HG02981 (cell line): ENCODE measurements around the gene PCSK5.
"Not testable (repeated sequence)": the region's sequence is repeated elsewhere in the genome, so short reads cannot be mapped to it uniquely, and the experiment has no call there.

Experiments
- ATAC-seq: cut with Tn5 transposase; IDR thresholded peaks from one replicate; pipeline ENCODE4 v1.9.1; 2021; ENCODE audit warnings: mild to moderate bottlenecking, moderate library complexity; ENCODE audit not compliant: unreplicated experiment

The PCSK5 gene

DNA sequence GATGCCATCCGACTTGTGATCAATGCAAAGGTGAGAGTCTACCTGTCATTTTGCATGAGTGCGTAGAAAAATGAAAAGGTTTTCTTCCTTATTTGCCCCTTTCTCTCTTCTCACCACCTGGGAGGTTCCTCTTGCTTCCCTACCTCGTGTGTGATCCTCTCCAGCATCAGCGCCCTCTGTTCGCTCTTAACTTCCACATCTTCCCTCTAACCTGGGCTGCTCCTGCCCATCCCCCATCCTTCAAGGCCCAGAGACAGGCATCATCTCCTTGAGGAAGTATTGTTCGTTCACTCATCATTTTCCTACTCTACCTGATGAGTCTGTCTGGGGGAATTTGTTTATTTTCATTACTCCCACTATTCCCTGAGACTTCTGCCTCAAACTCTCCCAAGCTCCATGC, 447.9 kb downstream of the PCSK5 start:
- no peak for ATAC-seq

- no peak for ATAC-seq
Observed at GRCh38 chr9:76341616-76342015, 451.1 kb downstream of the PCSK5 start.

DNA sequence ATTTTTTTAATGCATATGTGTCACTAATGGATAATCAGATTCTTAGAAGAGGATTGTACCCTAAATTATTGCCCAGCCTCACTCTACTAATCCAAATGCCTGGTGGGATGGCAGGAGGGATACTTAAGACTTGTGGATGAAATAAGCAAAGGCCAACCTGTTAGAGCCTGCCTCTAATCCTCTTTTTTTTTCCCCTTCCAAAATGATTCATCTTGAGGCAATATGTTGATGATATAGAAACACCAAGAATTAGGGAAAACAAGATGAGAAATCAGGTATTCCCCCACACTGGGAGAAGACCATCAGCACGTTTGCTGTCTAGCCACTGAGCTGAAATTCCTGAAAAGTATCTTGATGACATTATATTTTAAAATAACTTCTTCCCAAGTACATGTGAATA, 451.7 kb downstream of the PCSK5 start:
- ATAC-seq, result no peak

- ATAC-seq, result no peak
Observed at GRCh38 chr9:76342858-76343257, 452.4 kb downstream of the PCSK5 start.

DNA sequence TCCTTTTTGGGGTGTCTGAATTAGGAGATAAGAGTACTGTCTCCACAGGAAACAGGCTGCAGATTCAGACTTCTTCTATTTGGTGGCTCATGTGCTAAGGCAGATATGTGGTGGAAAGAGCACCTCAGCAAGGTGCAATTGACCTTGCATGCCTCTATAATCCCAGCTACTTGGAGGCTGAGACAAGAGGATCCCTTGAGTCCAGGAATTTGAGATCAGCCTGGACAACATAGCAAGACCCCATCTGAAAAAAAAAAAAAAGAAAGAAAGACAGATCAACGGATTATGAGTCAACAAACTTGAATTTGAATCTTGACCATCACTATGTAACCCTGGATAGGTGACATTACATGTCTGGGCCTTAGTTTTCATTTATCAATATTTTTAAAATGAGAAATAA, 459.4 kb downstream of the PCSK5 start:
- ATAC-seq, result no peak

DNA sequence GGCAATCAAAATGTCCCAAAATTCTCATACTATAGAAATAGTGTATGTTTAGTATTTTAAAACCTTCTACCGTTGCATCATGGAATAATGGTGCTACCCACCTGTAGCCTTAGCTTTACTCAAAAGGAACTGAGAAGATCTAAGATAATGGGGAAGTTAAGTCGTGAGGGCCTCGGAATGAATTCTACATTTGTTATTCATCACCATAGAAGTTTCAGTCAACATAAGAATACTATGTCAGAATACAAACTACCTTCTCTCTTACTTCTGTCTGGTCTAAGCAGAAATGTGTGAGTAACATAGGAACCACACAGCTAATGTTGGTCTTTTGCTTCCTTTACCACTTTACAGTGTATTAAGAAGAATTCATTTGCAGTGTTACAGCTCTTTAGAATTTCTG, 460.5 kb downstream of the PCSK5 start:
- no peak for ATAC-seq

- no peak for ATAC-seq
Observed at GRCh38 chr9:76352026-76352620, 461.6 kb downstream of the PCSK5 start.

- no peak for ATAC-seq
Observed at GRCh38 chr9:76353280-76353679, 462.8 kb downstream of the PCSK5 start.

DNA sequence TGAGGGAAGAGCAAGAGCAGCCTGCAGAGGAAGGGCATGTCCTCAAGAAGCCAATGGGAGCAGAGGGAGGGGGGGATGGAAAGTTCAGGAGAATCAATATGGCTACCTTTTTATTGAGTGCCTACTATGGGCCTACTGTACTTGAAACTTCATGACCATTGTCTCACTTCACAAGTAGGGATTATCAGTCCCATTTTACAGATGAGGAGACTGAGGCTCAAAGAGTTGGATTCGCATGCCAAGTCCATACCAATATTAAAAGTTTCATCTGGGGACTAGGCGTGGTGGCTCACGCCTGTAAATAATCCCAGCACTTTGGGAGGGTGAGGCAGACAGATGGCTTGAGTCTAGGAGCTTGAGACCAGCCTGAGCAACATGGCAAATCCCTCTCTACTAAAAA, 463.7 kb downstream of the PCSK5 start:
- ATAC-seq, result no peak

DNA sequence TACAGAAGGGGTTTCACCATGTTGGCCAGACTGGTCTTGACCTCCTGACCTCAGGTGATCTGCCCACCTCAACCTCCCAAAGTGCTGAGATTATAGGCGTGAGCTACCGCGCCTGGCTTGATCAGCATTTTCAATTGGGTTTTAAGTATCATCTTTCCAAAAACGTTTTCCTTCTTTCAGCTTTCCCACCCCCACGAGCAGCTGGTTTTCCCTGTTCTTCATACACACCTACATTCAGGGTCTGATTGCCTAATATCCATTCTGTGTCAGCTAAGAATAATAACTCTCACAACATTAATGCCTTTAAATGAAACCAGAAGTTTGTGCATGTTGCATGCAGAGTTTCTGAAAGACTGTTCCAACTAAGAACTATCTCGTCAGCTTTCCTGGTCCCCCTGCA, 465.4 kb downstream of the PCSK5 start:
- ATAC-seq, result no peak

DNA sequence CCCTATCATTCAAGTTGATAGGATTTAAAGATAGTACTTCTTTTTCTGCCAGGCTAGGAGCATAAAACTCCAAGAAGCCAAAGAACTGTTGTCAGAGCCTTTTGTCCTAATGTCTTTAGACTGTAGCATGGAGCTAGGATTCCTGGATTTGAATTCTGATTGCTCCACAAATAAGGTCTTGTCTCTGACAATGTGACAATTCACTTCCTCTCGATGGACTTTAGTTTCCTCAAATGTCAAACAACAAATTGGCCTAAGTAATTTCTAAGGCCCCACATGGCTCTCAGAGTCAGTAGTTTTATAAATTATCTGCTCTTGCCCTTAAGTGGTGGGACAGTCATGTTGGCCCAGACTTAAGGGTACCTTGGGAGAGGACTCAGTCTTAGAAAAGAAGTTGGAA, 467.1 kb downstream of the PCSK5 start:
- no peak for ATAC-seq

GRCh38 chr9:76358628-76359280, 468.3 kb downstream of the PCSK5 start:
- ATAC-seq, result no peak

DNA sequence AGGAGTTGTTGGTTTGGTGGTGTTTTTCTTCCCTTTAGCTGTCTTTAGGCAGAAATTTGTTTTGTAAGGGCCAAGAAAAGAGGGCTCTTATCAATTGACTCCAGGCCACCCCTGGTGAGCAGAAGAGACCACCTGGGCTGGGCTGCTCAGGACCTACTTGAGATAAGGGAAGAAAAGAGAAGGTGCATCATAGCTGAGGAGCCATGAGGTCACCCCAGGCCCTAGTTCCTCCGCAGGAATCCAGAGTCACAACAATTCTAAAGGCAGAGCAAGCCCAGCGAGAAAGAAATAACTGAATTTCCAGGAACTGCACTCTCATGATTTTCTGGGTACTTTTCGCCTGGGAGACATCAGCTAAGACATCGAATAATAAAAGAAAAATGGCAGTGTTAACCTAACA, 468.9 kb downstream of the PCSK5 start:
- no peak for ATAC-seq

- ATAC-seq, result no peak
Observed at GRCh38 chr9:76359766-76360165, 469.3 kb downstream of the PCSK5 start.

DNA sequence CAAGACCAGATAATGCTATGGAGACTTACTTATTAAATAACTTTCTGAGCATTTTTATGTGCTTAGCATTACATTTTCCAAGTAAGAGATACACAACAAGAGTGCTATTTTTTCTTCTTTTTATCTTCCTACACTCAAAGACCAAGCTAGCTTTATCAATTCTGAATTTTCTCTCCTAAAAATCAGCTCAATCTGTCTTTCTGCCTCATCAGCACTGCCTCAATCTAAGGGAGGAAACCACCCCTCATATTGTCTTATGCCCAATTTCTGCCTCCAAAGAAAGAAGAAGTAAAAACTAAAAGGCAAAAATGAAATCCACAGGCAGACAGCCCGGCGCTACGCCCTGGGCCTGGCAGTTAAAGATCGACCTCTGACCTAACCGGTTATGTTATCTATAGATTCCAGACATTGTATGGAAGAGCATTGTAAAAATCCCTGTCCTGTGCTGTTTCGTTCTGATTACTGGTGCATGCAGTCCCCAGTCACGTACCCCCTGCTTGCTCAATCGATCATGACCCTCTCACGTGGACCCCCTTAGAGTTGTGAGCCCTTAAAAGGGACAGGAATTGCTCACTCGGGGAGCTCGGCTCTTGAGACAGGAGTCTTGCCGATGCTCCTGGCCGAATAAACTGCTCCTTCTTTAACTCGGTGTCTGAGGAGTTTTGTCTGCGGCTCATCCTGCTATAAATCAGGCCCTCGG, 472.0 kb downstream of the PCSK5 start:
- ATAC-seq, result not testable (repeated sequence)

- no peak for ATAC-seq
Observed at GRCh38 chr9:76363032-76363395, 472.5 kb downstream of the PCSK5 start.

GRCh38 chr9:76365028-76365427, 474.6 kb downstream of the PCSK5 start:
- no peak for ATAC-seq

GRCh38 chr9:76366275-76366674, 475.8 kb downstream of the PCSK5 start:
- no peak for ATAC-seq

DNA sequence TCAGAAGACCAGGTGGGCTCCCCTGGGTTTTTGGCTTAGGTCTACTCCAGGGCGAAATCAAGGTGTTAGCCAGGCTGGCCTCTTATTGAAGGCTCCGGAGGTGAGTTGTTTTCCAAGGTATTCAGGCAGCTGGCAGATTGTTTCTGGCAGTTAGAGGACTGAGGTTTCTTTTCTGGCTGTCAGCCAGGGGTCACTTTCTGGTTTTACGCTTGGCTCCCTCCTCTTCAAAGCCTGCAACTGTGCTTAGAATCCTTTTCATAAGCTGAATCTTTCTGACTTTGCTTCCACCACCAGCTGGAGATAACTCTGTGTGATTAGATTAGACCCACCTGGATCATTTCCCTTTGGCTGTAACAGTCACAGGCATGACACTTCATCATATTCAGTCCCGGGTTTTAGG, 479.1 kb downstream of the PCSK5 start:
- no peak for ATAC-seq

GRCh38 chr9:76370396-76371023, 480.0 kb downstream of the PCSK5 start:
- ATAC-seq, result no peak

- no peak for ATAC-seq
Observed at GRCh38 chr9:76371901-76372300, 481.4 kb downstream of the PCSK5 start.

GRCh38 chr9:76372336-76372735, 481.9 kb downstream of the PCSK5 start:
- ATAC-seq, result no peak
